Esophagus squamous epithelium (tissue), 5 donors: ENCODE data around the gene B3GALT2. TPM values are rescaled to one million over a fixed set of nuclear protein-coding genes. Genes with fewer than 3 reads are reported as not detected.

ENCODE experiments used
- DNase-seq: peaks from one replicate; lab custom pipeline; 2025; lab: John Stamatoyannopoulos, UW
- H3K27ac ChIP-seq, 4 donors: fragments of 200-600 bp; sonication (generic); one replicate each; pipeline ENCODE4 v1.5.1; 2016 to 2019; ENCODE audit warnings: mild to moderate bottlenecking in 1 of 4
- H3K27me3 ChIP-seq, 4 donors: fragments of 200-600 bp; sonication (generic); 1 replicate in 3 of 4; 2 replicates in 1 of 4; pipeline versions ENCODE4 v1.5.1 to v1.6.0; 2017 to 2021; ENCODE audit warnings: antibody characterized with exemption in 1 of 4
- H3K36me3 ChIP-seq, 3 donors: fragments of 200-600 bp; sonication (generic); one replicate each; pipeline ENCODE4 v1.5.1; 2016 to 2019
- H3K4me1 ChIP-seq, 3 donors: fragments of 200-600 bp; sonication (generic); one replicate each; pipeline ENCODE4 v1.5.1; 2017 to 2019
- H3K4me3 ChIP-seq, 4 donors: fragments of 200-600 bp; sonication (generic); 1 replicate in 3 of 4; 2 replicates in 1 of 4; pipeline ENCODE4 v1.5.1; 2016 to 2019; ENCODE audit warnings: mild to moderate bottlenecking in 2 of 4, moderate library complexity in 1 of 4
- H3K9me3 ChIP-seq, 3 donors: fragments of 200-600 bp; sonication (generic); one replicate each; pipeline ENCODE4 v1.5.1; 2016 to 2019
- POLR2A ChIP-seq, 4 donors: fragments of 450-650 bp; IDR thresholded peaks; one replicate each; pipeline ENCODE4 v1.6.1; 2017; ENCODE audit warnings: antibody characterized with exemption in 4 of 4, mild to moderate bottlenecking in 4 of 4, moderate library complexity in 3 of 4
- WGBS, 2 donors: methylation state at CpG; one replicate each; pipeline ENCODE4 v1.1.5; 2018; 5-methylcytosine and 5-hydroxymethylcytosine counted together
- intact Hi-C: fragments of 100-400 bp; cut with DNase I; formaldehyde crosslinking; loops from one replicate; pipeline ENCODE4 v1.15.0; 2022
- total RNA-seq, 4 donors: library from RNA; depleted of rRNA; stranded (reverse); fragments of >200 nt; gene quantifications; one replicate each; pipeline ENCODE4 v1.1.0, GENCODE V29; 2016
- TF ChIP-seq, protein P1 (sequence below), 6 experiments: fragments of 450-650 bp in 4 of 6; fragments of 200-600 bp in 2 of 6; sonication (generic) in 2 of 6; IDR thresholded peaks; one replicate each; pipeline ENCODE4 v1.5.1; 2016 to 2019; ENCODE audit warnings: antibody characterized with exemption in 6 of 6, mild to moderate bottlenecking in 4 of 6, moderate library complexity in 4 of 6
- donor health status: DM: yes; HTN: yes; CAD: no.

Gene B3GALT2
- total RNA-seq, 4 donors from 2014 or later = 0.08 to 1.5 (median 0.48) TPM

DNA sequence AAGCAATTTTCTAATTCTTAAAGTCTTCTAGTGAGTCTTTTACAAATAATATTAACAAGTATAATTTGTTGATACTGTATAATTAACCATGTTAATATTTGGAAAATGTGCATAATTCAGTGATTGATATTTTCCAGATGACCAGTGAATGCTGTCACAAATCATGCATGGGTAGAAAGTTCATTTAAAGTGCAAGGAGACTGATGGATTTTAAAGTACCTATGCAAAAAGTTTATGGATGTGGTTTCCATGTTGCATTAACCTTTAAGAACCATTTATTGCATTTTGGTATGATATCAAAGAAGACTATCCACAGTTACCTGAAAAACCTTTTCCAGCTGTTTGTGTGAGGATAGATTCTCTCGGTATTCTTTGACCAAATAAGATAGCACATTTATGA is 41.4 kb downstream of the B3GALT2 start:
- Histone ChIP-seq H3K4me3 (no peak overlapping the region), H3K4me1 (no peaks in the 10 kb centered on the region), H3K27me3 (no peaks in the 10 kb centered on the region), H3K9me3 (no peaks in the 10 kb centered on the region), H3K36me3 (peaks cover 6 to 88% (median 14%) of the 10 kb centered on the region in 3 donors), H3K27ac (no peak overlapping the region)
- intact Hi-C loops = no loop called here
- 75 to 89% methylated on average over 1 of the region's 1 CpG for WGBS, 2 donors
- TF ChIP-seq, protein P1, sequence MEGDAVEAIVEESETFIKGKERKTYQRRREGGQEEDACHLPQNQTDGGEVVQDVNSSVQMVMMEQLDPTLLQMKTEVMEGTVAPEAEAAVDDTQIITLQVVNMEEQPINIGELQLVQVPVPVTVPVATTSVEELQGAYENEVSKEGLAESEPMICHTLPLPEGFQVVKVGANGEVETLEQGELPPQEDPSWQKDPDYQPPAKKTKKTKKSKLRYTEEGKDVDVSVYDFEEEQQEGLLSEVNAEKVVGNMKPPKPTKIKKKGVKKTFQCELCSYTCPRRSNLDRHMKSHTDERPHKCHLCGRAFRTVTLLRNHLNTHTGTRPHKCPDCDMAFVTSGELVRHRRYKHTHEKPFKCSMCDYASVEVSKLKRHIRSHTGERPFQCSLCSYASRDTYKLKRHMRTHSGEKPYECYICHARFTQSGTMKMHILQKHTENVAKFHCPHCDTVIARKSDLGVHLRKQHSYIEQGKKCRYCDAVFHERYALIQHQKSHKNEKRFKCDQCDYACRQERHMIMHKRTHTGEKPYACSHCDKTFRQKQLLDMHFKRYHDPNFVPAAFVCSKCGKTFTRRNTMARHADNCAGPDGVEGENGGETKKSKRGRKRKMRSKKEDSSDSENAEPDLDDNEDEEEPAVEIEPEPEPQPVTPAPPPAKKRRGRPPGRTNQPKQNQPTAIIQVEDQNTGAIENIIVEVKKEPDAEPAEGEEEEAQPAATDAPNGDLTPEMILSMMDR (IDR thresholded peaks at IDR 0.05) = no peak
- no peak for TF ChIP-seq POLR2A (IDR thresholded peaks at IDR 0.05)
- no peak for DNase-seq

DNA sequence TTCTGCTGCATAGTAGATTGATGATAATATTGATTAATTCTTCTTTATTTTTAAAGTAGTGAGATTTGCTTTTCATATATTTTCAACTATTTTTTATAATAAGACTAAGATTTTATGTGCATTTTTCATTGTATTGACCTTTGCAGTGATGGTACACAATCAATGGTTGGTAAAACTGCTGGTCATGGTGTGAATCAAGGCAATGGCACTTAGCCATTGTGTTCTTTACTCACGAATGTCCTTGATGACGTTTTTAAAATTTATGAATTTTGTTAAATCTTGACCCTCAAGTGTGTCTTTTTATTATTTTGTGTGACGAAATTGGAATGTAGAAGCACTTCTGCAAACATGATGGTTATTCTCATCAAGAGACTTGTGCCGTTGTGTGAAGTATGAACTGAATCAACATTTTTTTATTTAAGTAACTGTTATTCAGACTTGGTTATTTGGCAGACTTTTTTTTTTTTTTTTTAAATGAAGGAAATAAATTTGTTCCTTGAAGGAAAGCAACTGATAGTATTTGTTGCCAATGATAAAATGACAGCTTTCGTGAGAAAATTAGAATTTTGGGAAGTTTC is 42.0 kb downstream of the B3GALT2 start:
- peaks cover 10 to 88% (median 17%) of the 10 kb centered on the region in 3 donors for H3K36me3 ChIP-seq
- H3K4me1 ChIP-seq = no peaks in the 10 kb centered on the region
- no peak for DNase-seq
- no peak overlapping the region for H3K27ac ChIP-seq
- TF ChIP-seq, protein P1 (IDR thresholded peaks at IDR 0.05) = no peak
- TF ChIP-seq POLR2A (IDR thresholded peaks at IDR 0.05) = no peak
- no peaks in the 10 kb centered on the region for H3K27me3 ChIP-seq
- no peak overlapping the region for H3K4me3 ChIP-seq
- intact Hi-C loops = no loop called here
- no peaks in the 10 kb centered on the region for H3K9me3 ChIP-seq
- WGBS, 2 donors = 91 to 92% methylated on average over 5 of the region's 5 CpGs

DNA sequence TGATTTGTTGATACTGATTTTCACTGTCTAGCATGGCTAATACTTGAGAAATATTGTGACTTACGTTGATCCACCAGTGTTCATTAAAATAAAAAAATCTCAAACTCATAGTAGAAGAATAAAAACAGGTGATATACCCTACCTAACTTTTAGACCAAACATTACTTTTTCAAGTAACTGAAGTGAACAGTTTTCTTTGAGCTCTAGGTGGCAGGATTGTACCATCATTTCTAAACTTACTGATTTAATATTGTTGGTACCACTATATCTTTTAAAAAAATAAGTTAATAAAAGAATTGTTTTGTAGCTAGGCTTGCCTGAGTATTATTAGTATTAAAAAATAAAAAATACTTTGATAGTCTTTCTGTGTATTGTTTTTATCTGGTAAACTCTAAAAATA is 43.1 kb downstream of the B3GALT2 start:
- Histone ChIP-seq H3K9me3 (no peaks in the 10 kb centered on the region), H3K4me3 (no peak overlapping the region), H3K36me3 (peaks cover 10 to 88% (median 23%) of the 10 kb centered on the region in 3 donors), H3K4me1 (no peaks in the 10 kb centered on the region), H3K27ac (no peak overlapping the region), H3K27me3 (no peaks in the 10 kb centered on the region)
- no peak for DNase-seq
- intact Hi-C loops = no loop called here
- WGBS, 2 donors = 79 to 81% methylated on average over 1 of the region's 1 CpG
- no peak for TF ChIP-seq POLR2A (IDR thresholded peaks at IDR 0.05)
- TF ChIP-seq, protein P1 (IDR thresholded peaks at IDR 0.05) = peak in 2 of 6 experiments; percentile 24 to 25

DNA sequence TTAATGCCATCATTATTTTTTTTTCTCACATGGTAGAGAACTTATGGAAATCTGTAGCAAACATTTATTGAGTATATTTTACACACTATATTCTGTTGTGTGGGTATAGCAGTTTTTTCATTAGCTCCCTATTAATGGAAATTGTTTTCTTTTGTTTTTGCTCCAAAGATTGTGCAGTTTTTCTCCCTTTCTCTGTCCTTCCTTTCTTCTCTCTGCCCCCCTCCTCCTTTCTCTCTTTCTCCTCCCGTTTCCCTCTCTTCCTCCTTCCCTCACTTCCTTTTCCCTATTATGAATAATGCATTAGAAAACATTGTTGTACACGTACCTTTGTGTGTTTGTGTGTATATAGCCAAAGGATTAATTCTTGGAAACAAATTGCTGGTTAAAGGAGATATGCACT is 44.0 kb downstream of the B3GALT2 start:
- no peaks in the 10 kb centered on the region for H3K4me1 ChIP-seq
- no peak overlapping the region for H3K27ac ChIP-seq
- no peaks in the 10 kb centered on the region for H3K9me3 ChIP-seq
- 33 to 45% methylated on average over 2 of the region's 2 CpGs for WGBS, 2 donors
- H3K4me3 ChIP-seq = no peak overlapping the region
- intact Hi-C loops = no loop called here
- no peaks in the 10 kb centered on the region for H3K27me3 ChIP-seq
- TF ChIP-seq, protein P1 (IDR thresholded peaks at IDR 0.05) = no peak
- no peak for TF ChIP-seq POLR2A (IDR thresholded peaks at IDR 0.05)
- peaks cover 10 to 88% (median 19%) of the 10 kb centered on the region in 3 donors for H3K36me3 ChIP-seq
- DNase-seq = no peak

DNA sequence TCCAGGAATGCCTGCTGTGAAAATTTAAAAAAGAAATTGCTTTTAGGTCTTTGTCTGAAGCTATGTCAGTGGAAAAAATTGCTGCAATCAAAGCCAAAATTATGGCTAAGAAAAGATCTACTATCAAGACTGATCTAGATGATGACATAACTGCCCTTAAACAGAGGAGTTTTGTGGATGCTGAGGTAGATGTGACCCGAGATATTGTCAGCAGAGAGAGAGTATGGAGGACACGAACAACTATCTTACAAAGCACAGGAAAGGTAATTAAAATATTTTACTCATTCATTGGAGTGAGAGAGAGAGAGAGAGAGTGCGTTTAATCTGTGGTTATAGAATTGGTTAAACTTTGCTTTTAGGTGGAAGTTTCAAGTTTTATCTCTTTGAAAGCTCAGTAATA is 44.6 kb downstream of the B3GALT2 start:
- H3K27ac ChIP-seq = no peak overlapping the region
- H3K9me3 ChIP-seq = no peaks in the 10 kb centered on the region
- no peak for DNase-seq
- peaks cover 10 to 88% (median 16%) of the 10 kb centered on the region in 3 donors for H3K36me3 ChIP-seq
- intact Hi-C loops = no loop called here
- H3K4me3 ChIP-seq = no peak overlapping the region
- H3K4me1 ChIP-seq = no peaks in the 10 kb centered on the region
- H3K27me3 ChIP-seq = no peaks in the 10 kb centered on the region
- TF ChIP-seq, protein P1 (IDR thresholded peaks at IDR 0.05) = no peak
- no peak for TF ChIP-seq POLR2A (IDR thresholded peaks at IDR 0.05)
- WGBS, 2 donors = 81 to 85% methylated on average over 3 of the region's 3 CpGs
